NCI-H2107 (cell line): ENCODE measurements around the gene RASAL3.
"Not testable (repeated sequence)": the region's sequence is repeated elsewhere in the genome, so short reads cannot be mapped to it uniquely, and the experiment has no call there.

Experiments
- DNase-seq: peaks from one replicate; lab custom pipeline; 2025; lab: John Stamatoyannopoulos, UW

RASAL3 gene

DNA sequence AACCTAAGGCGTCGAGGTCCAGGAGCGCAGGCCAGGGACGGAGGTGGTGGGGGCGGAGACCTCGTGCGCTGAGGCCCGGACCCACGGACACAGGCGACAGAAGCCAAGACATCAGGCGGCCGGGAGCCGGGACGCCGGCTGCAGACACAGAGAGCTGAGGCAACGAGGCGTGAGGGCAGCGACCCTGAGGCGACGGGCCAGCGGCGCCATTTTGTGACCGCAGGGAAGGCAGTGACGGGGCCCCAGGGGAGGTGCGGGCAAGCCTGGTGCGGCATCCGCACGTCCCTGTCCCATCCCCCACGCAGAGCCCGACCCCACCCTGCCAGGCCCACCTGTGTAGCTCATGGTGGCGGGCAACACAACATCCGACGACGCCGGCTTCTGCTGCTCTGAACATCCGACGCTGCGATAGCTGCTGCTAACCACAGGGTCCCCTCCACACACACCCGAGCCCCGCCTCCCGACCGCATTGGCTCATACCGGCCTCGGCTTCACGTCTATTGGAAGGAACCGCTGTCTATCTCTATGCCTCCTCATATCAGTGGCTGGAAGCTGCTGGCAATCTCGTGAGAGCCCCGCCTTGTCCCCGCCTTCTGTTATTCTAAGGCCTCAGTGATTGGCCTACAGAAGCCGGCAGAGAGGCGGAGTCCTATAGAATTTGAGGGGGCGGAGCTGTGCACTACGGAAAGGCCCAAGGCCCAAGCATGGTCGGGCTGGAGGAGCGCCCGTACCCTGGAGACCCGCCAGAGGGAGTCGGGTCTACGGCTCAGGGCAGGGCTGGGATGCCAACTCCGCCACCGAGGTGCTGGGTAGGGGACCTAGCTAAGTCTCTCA, 45.5 kb downstream of the RASAL3 start, which contains the start of gene AKAP8L:
AKAP8L (minus strand) TSS at position 410 of the 834 bp plus-strand sequence; CDS start at position 345, 65 bp downstream.
- peak; percentile 95 for DNase-seq

- DNase-seq, result no peak
These were observed 46.1 kb downstream of the RASAL3 start for GRCh38 chr19:15418231-15418578.

GRCh38 chr19:15417699-15418098, 46.6 kb downstream of the RASAL3 start:
- DNase-seq, result no peak

- no peak for DNase-seq
These were observed 51.5 kb downstream of the RASAL3 start for GRCh38 chr19:15412832-15413231.

DNA sequence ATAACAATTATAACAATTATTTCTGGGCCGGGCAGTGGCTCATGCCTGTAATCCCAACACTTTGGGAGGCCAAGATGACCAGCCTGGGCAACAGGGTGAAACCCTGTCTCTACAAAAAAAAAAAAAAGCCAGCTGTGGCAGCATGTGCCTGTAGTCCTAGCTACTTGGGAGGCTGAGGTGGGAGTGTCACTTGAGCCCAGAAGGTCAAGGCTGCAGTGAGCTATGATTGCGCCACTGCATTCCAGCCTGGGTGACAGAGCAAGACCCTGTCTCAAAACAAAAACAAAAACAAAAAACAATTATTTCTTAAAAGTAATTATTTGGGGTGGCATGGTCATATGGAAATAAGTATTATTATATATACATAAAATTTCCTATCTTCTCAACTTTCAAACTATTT, 53.0 kb downstream of the RASAL3 start:
- DNase-seq, result not testable (repeated sequence)

DNA sequence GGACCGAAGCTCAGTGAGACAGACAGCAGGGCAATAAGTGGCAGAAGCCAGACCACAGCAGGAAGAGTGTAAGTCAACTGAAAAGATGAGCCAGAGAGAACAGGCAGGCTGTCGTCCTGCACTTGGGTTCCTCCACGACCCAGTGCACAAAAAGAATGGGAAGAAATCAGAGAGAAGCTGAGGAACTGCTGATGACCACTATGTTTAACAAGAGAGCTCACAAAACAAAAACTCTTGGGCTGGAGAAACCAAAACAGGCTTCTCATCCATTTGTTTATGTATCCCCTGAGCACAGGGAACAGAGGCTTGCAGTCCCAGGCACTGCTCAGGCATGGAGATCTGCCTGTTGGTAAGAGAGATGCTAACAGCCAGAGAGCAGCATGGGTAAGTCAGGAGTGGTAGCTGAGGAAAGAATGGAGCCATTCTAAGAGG, 59.5 kb downstream of the RASAL3 start:
- no peak for DNase-seq

DNA sequence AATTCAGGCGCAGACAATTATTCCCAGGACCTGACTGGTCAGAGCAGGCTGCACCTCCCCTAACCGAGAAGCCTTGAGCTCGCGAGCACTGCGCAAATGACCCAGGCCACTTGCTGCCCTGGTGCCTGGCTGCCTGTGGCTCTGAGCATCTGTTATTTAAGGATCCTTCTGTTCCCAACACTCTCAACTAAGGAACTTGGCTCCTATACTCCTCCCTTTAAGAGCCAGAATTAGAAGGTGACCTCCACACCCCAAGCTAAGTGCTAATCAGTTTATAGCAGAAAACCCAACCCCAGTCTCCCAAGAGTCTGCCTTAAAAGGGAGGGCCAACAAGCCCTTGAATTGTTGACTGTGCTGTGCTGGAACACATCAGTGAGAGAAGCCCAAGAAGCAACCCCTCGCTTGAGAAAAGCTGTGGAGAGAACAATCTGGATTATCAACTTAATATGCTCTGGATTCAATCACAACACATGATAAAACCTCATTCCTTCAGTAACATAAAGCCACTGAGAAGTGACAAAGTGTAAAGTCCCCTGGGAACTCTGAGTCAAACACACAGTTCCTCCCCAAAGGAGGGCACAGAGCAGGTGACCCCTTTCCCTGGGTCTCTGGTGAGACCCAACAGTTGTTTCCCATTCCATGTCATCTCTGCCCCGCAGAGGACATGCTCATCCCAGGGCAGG, 60.1 kb downstream of the RASAL3 start:
- DNase-seq, result no peak

DNA sequence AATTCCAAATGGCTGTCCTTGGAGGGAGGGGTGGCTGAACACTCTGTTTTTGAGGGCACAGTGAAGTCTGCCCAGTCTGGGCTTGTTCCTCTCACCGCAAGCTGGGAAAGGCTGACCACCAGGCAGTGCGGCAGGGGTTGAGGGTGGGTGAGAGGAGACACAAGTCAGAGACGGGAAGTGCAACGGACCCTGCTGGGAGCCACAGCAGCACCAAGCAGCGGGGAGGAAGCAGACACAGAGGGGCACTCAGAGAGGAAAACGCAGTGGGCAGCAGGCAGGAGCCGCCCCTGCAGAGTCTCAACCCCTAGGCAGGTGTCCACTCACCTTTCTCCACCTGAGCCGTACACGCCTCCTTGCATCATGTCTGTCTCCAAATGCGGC, 61.2 kb downstream of the RASAL3 start:
- no peak for DNase-seq

DNA sequence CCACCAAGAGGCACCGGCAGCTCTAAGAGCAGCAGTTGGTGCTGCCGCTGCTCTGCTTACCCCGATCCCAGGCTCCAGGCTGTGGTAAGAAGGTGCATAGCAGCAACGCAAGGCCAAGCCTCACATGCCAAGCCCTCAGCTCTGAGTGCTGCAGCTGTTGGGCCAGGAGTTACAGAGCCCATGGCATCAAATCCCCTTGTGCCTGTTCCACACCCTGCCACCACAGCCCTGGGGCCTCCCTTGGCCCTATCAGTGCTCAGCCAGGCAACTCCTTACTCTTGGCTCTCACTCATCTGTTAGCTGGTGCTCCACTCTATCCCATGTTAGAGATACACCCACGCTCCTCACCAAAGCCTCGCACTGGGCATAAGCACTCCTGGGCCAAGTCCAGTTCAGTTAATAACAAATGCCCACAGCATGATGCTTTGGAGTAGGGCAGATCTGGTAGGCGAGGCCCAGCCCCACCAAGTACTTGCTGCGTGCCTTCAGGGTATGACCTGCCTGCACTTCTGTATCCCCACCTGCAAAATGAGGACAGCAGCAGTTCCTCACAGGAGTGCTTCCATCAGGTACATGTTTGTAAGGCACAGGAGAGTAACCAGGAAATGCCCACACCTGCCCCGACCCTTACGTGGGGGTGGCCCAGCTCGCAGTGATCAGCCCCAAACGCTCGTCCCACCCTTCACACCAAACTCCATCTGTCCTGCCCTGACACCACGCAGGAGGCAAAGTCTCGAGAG, 61.8 kb downstream of the RASAL3 start:
- DNase-seq, result no peak
